HL-60 (cell line): ENCODE data around the gene MIPOL1.
A peak's percentile ranks its signal among the peaks of the same experiment; 100 is the strongest.
"Not testable (repeated sequence)": the region's sequence is repeated elsewhere in the genome, so short reads cannot be mapped to it uniquely, and the experiment has no call there.

ENCODE experiments used
- DNase-seq, 2 experiments: peaks; one replicate each; pipeline ENCODE4 v3.0.0-alpha.2; 2010 to 2020; ENCODE audit warnings: low read depth in 1 of 2, low spot score in 1 of 2
- H3K27ac ChIP-seq: fragments of 250-450 bp; sonication (Bioruptor Pico); replicated peaks from 2 replicates; pipeline ENCODE4 v1.5.1; 2020; ENCODE audit warnings: mild to moderate bottlenecking, moderate library complexity
- H3K27me3 ChIP-seq: fragments of 250-450 bp; sonication (Bioruptor Pico); 2 replicates; pipeline ENCODE4 v1.5.1; 2021; ENCODE audit warnings: mild to moderate bottlenecking, moderate library complexity; ENCODE audit not compliant: insufficient read depth, poor library complexity, severe bottlenecking
- H3K4me3 ChIP-seq: replicated peaks from 2 replicates; pipeline ENCODE4 v1.5.1; 2011; ENCODE audit warnings: mild to moderate bottlenecking, control low read depth, low read length; ENCODE audit not compliant: insufficient read depth
- GABPA ChIP-seq: IDR thresholded peaks from 2 replicates; pipeline ENCODE4 v1.6.1; 2012; ENCODE audit warnings: low read depth
- POLR2AphosphoS5 ChIP-seq: IDR thresholded peaks from 2 replicates; pipeline ENCODE4 v1.6.1; 2012; ENCODE audit warnings: low read depth
- SPI1 ChIP-seq: IDR thresholded peaks from 2 replicates; pipeline ENCODE4 v1.6.1; 2012; ENCODE audit warnings: low read depth, mild to moderate bottlenecking, borderline replicate concordance
- TF ChIP-seq, protein P1 (sequence below): IDR thresholded peaks from one replicate; pipeline ENCODE4 v1.5.1; 2011; ENCODE audit warnings: low read length, control low read depth, inconsistent platforms; ENCODE audit not compliant: insufficient read depth
- TF ChIP-seq, protein P2 (sequence below): IDR thresholded peaks from 2 replicates; pipeline ENCODE4 v1.6.1; 2012; ENCODE audit warnings: low read depth; ENCODE audit not compliant: insufficient replicate concordance

The MIPOL1 gene

DNA sequence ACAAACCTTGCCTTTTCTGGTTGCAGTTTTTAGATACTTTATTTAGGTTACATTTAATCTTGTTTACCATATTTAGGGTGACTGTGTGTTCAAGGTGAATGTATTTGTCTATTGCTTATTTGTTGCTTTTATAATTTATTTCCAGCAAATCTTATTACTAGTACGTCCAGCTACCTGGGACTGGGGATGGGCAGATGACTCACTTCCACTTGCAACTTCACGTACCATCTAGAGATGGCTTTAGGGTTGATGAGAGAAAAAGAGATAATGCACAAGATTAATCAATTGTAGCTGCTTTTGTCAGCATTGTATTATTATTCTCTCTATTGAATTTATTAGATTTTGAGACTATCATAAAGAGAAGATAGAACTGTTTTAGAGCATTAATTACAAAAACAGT, 5.1 kb downstream of the MIPOL1 start:
- TF ChIP-seq, protein P1, sequence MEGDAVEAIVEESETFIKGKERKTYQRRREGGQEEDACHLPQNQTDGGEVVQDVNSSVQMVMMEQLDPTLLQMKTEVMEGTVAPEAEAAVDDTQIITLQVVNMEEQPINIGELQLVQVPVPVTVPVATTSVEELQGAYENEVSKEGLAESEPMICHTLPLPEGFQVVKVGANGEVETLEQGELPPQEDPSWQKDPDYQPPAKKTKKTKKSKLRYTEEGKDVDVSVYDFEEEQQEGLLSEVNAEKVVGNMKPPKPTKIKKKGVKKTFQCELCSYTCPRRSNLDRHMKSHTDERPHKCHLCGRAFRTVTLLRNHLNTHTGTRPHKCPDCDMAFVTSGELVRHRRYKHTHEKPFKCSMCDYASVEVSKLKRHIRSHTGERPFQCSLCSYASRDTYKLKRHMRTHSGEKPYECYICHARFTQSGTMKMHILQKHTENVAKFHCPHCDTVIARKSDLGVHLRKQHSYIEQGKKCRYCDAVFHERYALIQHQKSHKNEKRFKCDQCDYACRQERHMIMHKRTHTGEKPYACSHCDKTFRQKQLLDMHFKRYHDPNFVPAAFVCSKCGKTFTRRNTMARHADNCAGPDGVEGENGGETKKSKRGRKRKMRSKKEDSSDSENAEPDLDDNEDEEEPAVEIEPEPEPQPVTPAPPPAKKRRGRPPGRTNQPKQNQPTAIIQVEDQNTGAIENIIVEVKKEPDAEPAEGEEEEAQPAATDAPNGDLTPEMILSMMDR, result no peak
- TF ChIP-seq POLR2AphosphoS5, result no peak
- TF ChIP-seq, protein P2, sequence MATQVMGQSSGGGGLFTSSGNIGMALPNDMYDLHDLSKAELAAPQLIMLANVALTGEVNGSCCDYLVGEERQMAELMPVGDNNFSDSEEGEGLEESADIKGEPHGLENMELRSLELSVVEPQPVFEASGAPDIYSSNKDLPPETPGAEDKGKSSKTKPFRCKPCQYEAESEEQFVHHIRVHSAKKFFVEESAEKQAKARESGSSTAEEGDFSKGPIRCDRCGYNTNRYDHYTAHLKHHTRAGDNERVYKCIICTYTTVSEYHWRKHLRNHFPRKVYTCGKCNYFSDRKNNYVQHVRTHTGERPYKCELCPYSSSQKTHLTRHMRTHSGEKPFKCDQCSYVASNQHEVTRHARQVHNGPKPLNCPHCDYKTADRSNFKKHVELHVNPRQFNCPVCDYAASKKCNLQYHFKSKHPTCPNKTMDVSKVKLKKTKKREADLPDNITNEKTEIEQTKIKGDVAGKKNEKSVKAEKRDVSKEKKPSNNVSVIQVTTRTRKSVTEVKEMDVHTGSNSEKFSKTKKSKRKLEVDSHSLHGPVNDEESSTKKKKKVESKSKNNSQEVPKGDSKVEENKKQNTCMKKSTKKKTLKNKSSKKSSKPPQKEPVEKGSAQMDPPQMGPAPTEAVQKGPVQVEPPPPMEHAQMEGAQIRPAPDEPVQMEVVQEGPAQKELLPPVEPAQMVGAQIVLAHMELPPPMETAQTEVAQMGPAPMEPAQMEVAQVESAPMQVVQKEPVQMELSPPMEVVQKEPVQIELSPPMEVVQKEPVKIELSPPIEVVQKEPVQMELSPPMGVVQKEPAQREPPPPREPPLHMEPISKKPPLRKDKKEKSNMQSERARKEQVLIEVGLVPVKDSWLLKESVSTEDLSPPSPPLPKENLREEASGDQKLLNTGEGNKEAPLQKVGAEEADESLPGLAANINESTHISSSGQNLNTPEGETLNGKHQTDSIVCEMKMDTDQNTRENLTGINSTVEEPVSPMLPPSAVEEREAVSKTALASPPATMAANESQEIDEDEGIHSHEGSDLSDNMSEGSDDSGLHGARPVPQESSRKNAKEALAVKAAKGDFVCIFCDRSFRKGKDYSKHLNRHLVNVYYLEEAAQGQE, result no peak
- TF ChIP-seq GABPA, result no peak
- no peak for TF ChIP-seq SPI1
- Histone ChIP-seq H3K4me3 (no peak overlapping the region), H3K27ac (no peak overlapping the region), H3K27me3 (peaks cover 4% of the 10 kb centered on the region)
- no peak for DNase-seq

DNA sequence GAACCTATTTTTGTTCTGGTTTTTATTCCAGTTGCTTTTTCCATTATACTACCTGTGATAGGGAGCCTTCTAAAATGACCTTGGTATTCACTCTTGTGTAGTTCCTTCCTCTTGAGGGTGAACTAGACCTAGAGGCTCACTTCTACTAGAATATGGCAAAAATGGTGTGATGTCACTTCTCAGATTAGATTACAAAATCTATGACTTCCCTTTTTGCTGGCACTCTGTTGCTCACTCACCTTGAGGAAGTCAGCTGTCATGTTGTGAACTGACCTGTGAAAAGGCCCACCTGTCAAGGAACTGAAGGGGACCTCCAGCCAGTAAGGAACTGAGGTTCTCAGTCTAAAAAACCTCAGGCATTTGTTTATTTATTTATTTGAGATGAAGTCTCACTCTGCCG, 5.7 kb downstream of the MIPOL1 start:
- no peak overlapping the region for H3K4me3 ChIP-seq
- H3K27ac ChIP-seq, result no peak overlapping the region
- H3K27me3 ChIP-seq, result peaks cover under 1% of the 10 kb centered on the region
- DNase-seq, result peak; percentile 0 to 12
- TF ChIP-seq, protein P2, result no peak
- TF ChIP-seq GABPA (no peak), POLR2AphosphoS5 (no peak), SPI1 (peak; percentile 79)
- TF ChIP-seq, protein P1, result no peak

DNA sequence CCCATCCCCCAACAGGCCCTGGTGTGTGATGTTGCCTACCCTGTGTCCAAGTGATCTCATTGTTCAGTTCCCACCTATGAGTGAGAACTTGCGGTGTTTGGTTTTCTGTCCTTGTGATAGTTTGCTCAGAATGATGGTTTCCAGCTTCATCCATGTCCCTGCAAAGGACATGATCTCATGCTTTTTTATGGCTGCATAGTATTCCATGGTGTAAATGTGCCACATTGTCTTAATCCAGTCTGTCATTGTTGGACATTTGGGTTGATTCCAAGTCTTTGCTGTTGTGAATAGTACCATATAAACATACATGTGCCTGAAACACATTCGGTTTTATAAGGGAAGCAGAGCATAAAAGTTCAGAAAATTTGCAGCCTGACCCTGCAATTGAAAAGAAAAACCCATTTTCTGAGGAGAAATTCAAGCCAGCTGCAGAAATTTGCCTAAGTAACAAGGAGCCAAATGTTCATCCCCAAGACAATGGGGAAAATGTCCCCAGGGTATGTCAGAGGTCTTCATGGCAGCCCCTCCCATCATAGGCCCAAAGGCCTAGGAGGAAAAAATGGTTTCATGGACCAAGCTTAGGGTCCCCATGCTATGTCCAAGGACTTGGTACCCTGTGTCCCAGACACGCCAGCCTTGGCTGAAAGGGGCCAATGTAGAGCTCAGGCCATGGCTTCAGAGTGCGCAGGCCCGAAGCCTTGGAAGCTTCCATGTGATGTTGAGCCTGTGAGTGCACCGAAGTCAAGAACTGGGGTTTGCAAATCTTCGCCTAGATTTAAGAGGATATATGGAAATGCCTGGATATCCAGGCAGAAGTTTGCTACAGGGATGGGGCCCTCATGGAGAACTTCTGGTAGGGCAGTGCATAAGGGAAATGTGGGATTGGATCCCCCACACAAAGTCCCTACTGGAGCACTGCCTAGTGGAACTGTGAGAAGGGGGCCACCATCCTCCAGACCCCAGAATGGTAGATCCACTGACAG, 8.2 kb downstream of the MIPOL1 start:
- H3K4me3 ChIP-seq, DNase-seq, H3K27ac ChIP-seq, H3K27me3 ChIP-seq: not testable (repeated sequence)

DNA sequence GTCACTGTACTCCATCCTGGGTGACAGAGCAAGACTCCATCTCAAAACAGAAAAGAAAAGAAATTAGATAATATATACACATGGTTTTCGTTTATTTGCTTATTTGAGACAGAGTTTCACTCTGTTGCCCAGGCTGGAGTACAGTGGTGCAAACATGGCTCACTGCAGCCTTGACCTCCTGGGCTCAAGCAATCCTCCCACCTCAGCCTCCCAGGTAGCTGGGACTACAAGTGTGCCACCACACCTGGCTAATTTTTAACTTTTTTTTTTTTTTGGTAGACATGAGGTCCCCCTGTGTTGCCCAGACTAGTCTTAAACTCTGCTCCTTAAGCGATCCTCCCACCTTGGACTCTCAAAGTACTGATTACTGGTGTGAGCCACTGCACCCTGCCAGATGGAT, 11.9 kb downstream of the MIPOL1 start:
- not testable (repeated sequence) for H3K27ac ChIP-seq, H3K27me3 ChIP-seq, H3K4me3 ChIP-seq, DNase-seq
